Neutrophil (primary cell): ENCODE measurements around the gene FKBP10.
A peak's percentile ranks its signal among the peaks of the same experiment; 100 is the strongest.

ENCODE experiments used
- H3K27ac ChIP-seq: fragments of 200-600 bp; sonication (generic); 2 replicates; pipeline ENCODE4 v1.5.1; 2016; ENCODE audit warnings: mild to moderate bottlenecking, moderate library complexity
- H3K27me3 ChIP-seq: fragments of 200-600 bp; sonication (generic); 2 replicates; pipeline ENCODE4 v1.6.0; 2016; ENCODE audit warnings: mild to moderate bottlenecking
- H3K36me3 ChIP-seq: fragments of 200-600 bp; sonication (generic); 2 replicates; pipeline ENCODE4 v1.5.1; 2017
- H3K4me1 ChIP-seq, 2 experiments: fragments of 200-600 bp in 1 of 2; sonication (generic) in 1 of 2; 1 replicate in 1 of 2; 2 replicates in 1 of 2; pipeline versions ENCODE4 v1.5.1 to v1.6.1; 2013 to 2016; ENCODE audit warnings: low read depth in 1 of 2, low read length in 1 of 2, mild to moderate bottlenecking in 1 of 2, moderate library complexity in 1 of 2; ENCODE audit not compliant: control insufficient read depth in 1 of 2, insufficient read depth in 1 of 2
- H3K4me3 ChIP-seq, 2 experiments: fragments of 200-600 bp in 1 of 2; sonication (generic) in 1 of 2; 1 replicate in 1 of 2; 2 replicates in 1 of 2; pipeline ENCODE4 v1.5.1; 2013 to 2016; ENCODE audit warnings: low read depth in 1 of 2, low read length in 1 of 2, mild to moderate bottlenecking in 1 of 2, moderate library complexity in 1 of 2
- H3K9me3 ChIP-seq: fragments of 200-600 bp; sonication (generic); 2 replicates; pipeline ENCODE4 v1.5.1; 2016
- CTCF ChIP-seq: fragments of 200-600 bp; sonication (generic); IDR thresholded peaks from 2 replicates; pipeline ENCODE4 v1.5.1; 2016; ENCODE audit warnings: antibody characterized with exemption

The FKBP10 gene

DNA sequence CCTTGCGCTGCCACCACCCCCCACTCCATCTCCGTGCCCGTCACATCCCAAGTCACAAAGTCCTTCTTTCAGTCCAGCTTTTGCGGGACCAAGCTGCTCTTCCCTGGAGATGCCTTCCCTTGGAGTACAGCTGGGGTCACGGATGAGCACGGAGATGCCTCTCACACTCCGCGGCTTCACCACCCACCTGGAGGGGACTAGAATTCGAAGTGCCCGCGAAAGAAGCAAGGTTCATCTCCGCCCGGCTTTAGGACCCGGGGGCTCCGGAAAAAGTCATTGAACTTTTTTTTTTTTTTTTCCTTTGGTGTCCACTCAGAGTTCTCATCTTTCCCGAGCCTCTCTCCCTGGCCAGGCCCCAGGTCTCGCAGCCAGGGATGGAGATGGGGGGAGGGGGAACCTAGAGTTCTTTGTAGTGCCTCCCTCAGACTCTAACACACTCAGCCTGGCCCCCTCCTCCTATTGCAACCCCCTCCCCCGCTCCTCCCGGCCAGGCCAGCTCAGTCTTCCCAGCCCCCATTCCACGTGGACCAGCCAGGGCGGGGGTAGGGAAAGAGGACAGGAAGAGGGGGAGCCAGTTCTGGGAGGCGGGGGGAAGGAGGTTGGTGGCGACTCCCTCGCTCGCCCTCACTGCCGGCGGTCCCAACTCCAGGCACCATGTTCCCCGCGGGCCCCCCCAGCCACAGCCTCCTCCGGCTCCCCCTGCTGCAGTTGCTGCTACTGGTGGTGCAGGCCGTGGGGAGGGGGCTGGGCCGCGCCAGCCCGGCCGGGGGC, at the start of gene FKBP10:
TSS of gene FKBP10 (plus strand) at position 624 of the 771 bp plus-strand sequence. CDS start at position 655, 31 bp downstream.
- Histone ChIP-seq H3K4me3 (peak within 1 kb of the TSS; percentile 47 to 53), H3K27me3 (peaks cover 69% of the 10 kb centered on the region), H3K36me3 (no peaks in the 10 kb centered on the region), H3K9me3 (no peaks in the 10 kb centered on the region), H3K27ac (no peak within 1 kb of the TSS), H3K4me1 (peaks cover 15 to 18% of the 10 kb centered on the region in 2 experiments)
- TF ChIP-seq CTCF: no peak

DNA sequence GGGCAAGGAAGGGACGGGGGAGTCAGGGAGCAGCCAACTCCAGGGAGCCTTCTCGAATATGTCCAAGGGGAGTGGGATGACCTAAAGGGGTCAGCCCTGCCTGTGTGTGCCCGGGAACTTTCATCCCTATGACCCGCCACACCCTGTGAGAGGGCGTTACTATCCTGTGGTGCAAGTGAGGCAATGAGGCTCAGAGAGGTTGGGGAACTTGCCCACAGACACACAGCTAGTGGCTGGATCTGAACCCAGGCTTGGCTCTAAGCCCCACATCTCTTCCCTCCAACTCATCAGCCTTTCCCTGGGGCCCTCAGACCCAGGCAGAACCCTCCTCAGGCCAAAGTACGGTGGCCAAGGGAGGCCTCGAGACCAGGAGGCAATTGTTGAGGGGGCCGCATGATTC, 49.5 kb upstream of the FKBP10 start:
- Histone ChIP-seq H3K4me3 (no peak overlapping the region), H3K27ac (no peak overlapping the region), H3K27me3 (no peaks in the 10 kb centered on the region), H3K36me3 (no peaks in the 10 kb centered on the region), H3K4me1 (no peaks in the 10 kb centered on the region), H3K9me3 (no peaks in the 10 kb centered on the region)
- no peak for TF ChIP-seq CTCF

GRCh38 chr17:41766135-41766534, 46.7 kb upstream of the FKBP10 start:
- Histone ChIP-seq H3K4me3 (no peak overlapping the region), H3K27me3 (no peaks in the 10 kb centered on the region), H3K27ac (no peak overlapping the region), H3K9me3 (no peaks in the 10 kb centered on the region), H3K4me1 (no peaks in the 10 kb centered on the region), H3K36me3 (no peaks in the 10 kb centered on the region)
- TF ChIP-seq CTCF: no peak

GRCh38 chr17:41767324-41768042, 45.3 kb upstream of the FKBP10 start:
- H3K27ac ChIP-seq: no peak overlapping the region
- no peaks in the 10 kb centered on the region for H3K4me1 ChIP-seq
- no peak for TF ChIP-seq CTCF
- H3K4me3 ChIP-seq: no peak overlapping the region
- H3K27me3 ChIP-seq: no peaks in the 10 kb centered on the region
- no peaks in the 10 kb centered on the region for H3K9me3 ChIP-seq
- no peaks in the 10 kb centered on the region for H3K36me3 ChIP-seq

- Histone ChIP-seq H3K27ac (no peak overlapping the region), H3K27me3 (no peaks in the 10 kb centered on the region), H3K36me3 (no peaks in the 10 kb centered on the region), H3K9me3 (no peaks in the 10 kb centered on the region), H3K4me1 (no peaks in the 10 kb centered on the region), H3K4me3 (no peak overlapping the region)
- TF ChIP-seq CTCF: no peak
These were observed 44.0 kb upstream of the FKBP10 start for GRCh38 chr17:41768682-41769288.
